NCI-H2171 (cell line): Measurements from ENCODE around the gene DDX6.
"Not testable (repeated sequence)": the region's sequence is repeated elsewhere in the genome, so short reads cannot be mapped to it uniquely, and the experiment has no call there.

Source experiments
- DNase-seq: peaks from one replicate; lab custom pipeline; 2025; lab: John Stamatoyannopoulos, UW

Gene DDX6

DNA sequence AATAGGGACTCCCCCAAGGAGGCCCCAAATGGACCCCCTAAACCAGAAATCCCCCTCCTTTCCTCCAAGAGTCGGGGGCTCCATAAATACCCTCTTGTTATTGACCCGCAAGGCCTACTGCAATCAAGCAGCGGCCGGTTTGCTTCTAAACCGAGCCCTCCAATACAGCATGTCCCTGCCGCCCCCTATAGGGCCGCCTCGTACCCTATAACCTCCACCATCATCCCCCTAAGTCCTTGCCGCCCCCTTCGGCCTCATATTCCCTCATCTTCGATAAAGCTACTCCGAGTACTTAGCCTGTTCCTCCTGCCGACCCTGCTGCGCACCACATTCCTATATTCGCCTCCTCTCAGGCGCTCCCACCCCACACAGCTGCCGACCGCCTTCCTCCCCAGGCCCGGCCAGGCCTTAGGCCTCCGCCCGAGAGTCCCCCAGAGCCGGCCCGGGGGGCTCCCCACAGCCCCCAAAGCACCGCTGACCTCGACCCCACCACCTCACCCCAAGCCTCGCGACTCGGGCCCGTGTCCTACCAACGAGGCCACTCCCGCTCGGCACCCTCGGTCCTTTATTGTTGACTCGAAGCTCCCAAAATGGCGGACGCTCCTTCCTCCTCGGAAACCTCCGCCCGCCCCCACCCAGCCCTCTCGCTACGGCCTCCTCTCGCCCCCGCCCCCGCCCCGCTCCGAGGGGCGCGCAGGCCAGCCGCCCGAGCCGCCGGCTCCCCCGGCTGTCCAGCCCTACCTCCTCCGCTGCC is 430 bp downstream of the DDX6 start:
- peak; percentile 61 for DNase-seq

DNA sequence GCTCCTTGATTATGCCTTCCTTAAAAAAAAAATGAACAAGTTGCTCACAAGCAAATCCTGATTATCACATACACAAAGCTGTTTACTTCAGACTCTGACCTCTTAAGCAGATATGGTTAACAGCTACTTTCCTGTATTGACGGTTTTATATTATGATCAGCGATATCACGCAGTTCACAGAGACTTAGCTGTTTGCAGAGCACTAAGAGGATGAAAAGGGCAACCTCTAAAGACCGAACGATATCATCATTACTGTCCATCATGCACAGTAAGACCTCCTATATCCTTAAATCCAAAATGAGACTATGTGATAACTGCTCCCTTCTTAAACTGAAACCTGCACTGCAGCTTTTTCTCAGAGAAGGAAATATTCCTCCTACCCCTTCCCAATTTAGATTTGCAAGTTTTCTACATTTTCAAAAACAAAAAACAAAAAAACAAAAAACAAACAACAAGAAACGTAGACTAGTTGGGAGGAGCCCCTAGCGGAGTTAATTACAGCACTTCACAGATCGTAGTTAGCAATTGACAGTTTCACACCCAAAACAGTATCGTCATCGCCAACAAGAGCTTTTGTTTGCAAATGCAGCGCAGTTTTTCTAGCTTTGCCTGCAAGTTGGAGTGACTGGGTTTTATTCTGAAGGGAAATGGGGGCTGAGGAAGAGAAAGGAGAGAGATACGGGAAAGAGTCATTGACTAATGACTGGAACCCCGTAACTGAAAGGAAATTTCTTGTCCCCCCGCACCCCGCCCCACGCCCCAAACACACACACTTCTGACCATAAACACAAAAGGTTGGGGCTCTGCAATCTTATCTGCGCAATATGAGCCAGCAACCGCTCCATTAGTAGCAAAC is 1.2 kb downstream of the DDX6 start:
- DNase-seq = no peak

DNA sequence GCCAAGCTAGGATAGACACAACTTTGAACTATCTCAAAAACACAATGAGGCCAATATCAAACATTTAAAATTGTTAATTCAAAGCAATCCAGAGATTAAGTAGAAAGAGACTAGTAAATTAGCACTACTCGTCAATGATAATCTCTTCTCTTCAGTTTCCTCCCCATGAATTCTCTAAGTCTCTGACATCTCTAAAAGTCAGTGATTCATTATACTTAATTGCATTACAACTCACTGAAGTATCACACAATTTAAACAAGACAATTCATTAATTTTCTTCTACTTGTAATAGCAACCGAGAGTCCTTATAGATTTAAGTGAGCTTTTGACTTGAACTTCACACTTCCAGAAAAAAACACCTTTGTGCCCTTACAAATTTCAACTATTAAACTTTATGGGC is 4.3 kb downstream of the DDX6 start:
- no peak for DNase-seq

DNA sequence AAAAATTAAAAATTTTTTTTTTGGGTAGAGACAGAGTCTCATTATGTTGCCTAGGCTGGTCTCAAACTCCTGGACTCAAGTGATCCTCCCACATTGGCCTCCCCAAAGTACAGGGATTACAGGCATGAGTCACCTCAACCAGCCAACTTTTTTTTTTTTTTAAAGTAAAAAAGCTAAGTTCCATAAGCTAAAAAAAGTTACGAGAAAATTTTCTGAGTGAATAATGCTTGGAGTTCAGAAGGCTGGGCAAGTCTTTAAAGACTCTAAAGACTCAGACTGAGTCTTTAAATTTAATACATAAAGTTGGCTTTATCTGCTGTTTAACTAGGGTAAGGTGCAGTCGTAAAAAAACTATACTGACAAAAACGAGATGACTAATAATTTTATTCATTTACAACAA is 5.6 kb downstream of the DDX6 start:
- no peak for DNase-seq

DNA sequence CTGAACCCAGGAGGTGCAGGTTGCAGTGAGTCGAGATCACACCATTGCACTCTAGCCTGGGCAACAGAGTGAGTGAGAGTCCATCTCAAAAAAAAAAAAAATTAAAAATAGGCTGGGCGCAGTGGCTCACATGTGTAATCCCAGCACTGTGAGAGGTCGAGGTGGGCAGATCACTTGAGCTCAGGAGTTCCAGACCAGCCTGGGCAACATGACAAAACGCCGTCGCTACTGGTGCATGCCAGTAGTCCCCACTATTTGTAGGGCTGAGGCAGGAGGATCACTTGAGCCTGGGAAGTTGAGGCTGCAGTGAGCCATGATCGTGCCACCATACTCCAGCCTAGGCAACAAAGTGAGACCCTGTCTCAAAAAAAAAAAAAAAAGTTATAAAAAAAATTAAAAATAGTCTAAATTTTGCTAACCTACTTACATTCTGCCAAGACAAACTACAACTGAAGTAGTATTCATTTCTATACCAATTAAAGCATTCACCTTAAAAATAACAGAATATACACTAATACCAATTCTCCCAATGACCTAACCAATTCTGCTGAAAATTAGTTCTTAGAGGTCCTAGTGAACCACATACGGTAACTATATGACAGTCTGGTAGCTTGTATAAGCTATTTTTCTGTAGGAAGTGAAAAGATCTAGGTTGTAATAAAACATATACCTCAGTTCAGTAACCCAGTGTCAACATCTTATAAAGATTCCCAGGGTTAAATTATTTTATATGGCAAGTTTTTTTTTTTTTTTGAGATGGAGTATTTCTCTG is 7.1 kb downstream of the DDX6 start:
- DNase-seq = no peak

DNA sequence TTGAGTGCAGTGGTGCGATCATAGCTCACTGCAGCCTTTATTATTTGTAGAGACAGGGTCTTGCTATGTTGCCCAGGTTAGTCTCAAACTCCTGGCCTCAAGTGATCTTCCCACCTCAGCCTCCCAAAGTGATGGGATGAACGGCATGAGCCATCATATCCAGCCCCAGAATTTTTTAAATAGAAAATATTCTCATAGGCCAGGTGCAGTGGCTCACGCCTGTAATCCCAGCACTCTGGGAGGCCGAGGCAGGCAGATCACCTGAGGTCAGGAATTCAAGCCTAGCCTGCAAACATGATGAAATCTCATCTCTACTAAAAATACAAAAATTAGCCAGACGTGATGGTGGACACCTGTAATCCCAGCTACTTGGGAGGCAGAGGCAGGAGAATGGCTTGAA is 7.6 kb downstream of the DDX6 start:
- not testable (repeated sequence) for DNase-seq

DNA sequence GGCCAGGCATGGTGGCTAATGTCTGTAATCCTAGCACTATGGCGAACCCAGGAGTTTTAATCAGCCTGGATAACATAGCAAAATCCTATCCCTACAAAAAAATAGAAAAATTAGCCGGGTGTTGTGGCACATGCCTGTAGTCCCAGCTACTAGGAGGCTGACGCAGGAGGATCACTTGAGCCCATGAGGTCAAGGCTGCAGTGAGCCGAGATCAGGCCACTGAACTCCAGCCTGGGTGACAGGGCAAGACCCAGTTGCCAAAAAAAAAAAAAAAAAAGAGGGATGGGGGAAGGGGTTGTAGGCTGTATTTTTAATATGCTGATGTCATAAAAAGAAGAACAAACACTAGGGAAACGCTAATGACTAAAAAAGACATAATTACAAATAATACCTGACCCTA is 12.1 kb downstream of the DDX6 start:
- no peak for DNase-seq

DNA sequence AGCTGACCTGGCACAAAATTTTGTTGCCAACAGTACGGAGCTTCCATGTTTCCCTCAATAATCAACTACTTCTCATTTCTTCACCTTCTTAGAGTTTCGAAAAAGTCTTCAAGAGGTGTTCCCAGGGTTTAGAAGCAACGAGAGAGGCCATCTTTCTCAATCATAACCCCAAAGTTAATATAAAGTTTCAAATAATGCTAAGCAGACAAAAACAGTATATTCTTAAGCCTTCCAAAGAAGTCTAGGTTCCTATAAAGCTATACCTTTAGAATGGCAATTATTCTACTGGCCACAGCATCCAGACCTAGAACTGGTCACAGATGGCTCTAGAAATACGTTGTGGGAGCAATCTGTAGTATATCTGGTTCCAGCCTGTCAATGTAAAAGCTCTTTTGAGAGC is 16.9 kb downstream of the DDX6 start:
- DNase-seq = no peak

DNA sequence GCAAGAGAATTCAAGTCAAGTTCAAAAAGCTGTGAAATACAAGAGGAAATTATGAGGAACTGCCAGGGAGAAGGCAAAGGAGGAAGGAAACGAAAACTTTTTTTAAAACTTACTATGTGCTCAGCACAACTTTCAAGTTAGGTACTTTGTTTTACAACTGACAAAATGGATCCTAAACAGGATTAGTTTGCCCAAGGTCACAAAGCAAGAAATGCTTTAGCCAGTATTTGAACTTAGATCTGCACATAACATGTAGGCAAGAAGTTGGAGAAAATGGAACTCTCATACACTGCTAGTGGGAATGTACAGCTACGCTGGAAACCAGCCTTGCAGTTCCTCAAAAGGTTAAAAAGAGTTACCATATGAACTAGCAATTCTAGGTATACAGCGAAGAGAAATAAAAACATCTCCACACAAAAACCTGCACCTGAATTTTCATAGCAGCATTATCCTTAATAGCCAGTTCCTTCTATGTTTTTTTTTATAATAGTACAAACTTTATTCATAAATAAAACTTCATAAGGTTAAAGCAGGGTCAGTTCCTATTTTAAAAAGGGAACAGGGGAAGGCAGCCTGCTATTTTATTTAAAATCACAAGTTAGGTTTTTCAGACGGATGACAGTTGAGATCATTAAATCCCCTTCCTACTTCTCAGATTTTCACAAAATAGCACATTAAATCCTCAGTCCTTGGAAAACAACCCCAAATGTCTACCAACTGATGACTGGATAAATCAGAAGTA is 19.2 kb downstream of the DDX6 start:
- no peak for DNase-seq

DNA sequence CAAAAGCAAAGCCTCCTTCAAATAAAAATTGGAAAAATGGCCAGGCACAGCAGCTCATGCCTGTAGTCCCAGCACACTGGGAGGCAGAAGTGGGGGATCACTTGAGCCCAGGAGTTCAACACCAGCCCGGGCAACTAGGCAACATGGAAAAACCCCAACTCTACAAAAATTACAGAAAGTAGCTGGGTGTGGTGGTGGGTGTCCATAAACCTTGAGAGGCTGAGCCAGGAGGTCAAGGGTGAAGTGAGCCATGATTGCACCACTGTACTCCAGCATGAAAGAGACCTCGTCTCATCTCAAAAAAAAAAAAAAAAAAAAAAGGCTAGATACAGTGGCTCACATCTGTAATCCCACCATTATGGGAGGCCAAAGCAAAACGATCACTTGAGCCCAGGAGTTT is 22.3 kb downstream of the DDX6 start:
- no peak for DNase-seq

DNA sequence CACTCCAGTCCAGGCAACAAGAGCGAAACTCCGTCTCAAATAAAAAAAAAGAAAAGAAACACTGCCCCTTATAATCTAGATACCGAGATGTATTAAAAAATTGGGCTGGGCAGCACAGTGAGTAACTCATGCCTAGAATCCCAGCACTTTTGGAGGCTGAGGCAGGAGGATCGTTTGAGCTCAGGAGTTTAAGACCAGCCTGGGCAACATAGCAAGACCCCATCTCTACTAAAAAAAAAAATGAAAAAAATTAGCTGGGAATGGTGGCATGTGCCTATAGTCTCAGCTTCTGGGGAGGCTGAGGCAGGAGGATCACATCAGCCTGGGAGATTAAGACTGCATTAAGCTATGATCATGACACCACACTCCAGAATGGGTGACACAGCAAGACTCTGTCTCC is 24.9 kb downstream of the DDX6 start:
- DNase-seq = no peak

DNA sequence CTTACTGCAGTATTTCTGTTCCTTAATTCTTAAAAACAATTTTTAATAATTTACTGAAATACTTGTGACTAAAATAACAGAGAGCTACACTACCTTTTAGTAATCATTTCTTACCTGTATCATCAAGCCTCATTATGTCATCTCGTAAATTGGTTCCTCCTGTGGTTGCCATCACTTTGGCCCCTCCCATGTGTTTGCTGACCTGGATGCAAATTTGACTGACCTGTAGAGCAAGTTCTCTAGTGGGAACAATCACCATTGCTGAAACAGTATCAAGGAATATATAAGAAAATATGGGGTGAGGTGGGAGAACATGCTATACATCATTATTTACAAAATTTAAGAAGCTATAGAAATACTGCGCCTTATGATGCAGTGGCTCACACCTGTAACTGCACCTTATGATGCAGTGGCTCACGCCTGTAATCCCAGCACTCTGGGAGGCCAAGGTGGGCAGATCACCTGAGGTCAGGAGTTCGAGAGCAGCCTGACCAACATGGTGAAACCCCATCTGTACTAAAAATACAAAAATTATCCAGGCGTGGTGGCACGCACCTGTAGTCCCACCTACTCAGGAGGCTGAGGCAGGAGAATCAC is 25.8 kb downstream of the DDX6 start:
- DNase-seq = not testable (repeated sequence)

DNA sequence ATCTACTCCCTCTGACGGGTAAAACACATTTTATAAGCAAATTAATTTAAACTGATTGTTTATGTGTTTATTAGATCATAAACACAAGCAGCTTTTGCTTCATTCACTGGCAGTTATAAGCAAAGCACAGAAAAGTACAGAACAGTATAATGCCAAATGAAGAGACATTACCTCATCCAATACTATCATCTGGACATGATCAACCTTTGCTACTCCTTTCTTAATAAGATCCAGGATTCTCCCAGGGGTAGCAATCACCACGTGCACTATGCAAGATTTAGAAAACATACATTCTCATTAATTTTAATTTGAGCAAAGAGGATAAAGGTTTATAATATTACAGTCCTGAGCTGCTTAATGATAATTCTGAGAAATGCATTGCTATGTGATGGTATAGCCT is 27.9 kb downstream of the DDX6 start:
- DNase-seq = no peak

DNA sequence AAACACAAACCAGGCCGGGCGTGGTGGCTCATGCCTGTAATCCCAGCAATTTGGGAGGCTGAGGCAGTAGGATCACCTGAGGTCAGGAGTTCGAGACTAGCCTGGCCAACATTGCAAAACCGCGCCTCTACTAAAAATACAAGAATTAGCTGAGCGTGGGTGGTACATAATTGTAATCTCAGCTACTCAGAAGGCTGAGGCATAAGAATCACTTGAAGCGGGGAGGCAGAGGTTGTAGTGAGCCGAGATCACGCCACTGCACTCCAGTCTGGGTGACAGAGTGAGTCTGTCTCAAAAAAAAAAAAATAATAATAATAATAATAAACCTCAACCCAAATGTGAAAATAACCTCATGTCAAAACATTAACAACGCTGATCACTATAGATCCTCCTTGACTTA is 29.0 kb downstream of the DDX6 start:
- DNase-seq = not testable (repeated sequence)

DNA sequence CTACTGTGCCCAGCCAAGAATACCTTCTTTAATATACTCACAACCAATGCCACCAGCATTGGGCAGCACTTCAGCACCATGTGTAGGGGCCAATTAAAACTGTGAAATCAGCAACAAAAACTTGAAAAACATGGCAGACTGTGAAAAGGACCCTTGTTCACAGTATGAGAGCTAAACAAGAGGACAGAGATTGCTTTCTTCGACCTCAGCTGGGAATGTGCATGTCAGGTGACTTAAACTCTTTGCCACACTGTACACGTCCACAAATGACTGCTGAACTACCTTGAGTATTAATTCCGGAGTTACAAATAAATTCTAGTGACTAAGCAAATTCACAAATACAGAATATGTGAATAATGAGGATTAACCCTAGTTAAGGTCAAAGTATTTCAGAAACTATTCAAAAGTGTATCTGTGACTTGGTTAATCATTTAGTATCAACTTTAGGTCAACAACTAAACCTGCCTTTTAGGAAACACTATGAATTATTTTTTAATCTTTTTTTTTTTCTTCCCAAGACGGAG is 33.0 kb downstream of the DDX6 start:
- no peak for DNase-seq

DNA sequence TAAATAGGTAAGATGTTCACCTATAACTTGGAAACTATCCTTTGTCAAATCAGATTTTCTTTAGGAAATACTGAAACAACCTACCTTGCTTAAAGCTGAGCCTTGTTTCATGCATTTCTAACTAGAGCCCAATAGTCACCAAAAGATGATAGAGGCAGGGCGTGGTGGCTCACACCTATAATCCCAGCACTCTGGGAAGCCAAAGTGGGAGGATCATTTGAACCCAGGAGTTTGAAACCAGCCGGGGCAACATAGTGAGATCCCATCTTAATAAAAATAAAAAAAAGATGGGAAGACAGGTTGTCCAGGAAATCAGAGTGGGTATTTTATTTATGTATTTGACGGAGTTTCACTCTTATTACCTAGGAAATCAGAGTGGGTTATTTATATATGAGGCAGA is 38.3 kb downstream of the DDX6 start:
- DNase-seq = no peak

DNA sequence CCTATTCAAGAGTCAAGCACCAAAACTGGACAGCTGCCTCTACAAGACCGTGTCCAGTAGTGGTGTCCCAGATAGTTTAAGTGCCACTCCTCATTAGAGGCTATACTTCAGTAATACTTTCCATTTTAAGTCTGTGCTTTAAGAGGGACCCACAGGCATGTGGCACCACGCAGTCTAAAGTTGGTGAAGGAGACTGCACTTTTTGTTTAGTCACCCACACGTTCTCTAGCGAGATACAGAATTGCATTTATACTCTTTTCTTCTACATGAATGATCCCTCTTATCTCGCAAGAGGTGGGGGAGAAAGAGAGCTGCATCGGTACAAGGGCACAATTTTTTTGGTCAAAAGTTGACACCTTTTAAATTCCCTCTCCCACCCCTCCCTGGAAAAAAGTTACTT is 41.5 kb downstream of the DDX6 start:
- no peak for DNase-seq

DNA sequence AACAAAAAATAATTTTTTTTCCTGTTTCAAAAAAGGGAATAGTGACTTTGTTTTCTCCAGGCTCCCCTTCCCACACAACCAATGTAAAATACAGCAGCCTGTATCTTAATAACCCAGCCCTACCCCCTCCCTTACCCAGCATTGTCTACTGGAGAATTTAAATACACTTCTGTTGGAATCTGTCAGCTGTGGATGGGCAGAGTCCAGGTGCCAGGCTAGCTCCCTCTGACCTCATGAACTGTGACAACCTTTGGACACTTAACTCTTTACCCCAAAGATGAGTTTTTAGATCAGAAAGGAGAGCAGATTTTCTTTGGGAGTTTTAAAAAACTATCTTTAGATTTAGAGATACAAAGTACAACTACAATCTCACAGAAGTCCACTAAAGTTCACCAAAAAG is 42.9 kb downstream of the DDX6 start:
- DNase-seq = no peak

DNA sequence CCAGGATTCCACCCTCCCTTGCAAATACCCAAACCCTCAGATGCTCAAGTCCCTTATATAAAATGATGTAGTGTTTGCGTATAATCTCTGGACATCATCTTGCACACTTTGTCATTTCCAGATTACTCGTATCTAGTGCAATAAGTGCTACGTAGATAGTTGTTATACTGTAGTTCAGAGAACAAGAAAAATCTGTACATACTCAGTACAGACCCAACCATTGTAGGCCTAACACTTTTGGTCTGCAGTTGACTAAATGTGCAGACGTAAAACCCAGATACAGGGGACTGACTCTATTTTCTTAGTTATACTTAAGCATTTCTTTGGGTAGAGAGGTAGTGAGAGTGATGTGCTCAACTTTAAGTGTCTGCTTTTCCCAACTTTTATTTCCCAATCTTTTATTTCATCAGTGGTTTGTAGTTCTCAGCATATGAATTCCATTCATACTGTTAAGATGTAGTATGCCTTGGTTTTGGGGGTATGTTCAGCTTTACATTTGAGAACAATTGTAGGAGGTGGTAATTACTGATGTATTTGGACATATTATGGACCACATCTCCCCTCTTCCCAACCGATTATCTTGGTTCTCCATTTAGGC is 43.9 kb downstream of the DDX6 start:
- no peak for DNase-seq

DNA sequence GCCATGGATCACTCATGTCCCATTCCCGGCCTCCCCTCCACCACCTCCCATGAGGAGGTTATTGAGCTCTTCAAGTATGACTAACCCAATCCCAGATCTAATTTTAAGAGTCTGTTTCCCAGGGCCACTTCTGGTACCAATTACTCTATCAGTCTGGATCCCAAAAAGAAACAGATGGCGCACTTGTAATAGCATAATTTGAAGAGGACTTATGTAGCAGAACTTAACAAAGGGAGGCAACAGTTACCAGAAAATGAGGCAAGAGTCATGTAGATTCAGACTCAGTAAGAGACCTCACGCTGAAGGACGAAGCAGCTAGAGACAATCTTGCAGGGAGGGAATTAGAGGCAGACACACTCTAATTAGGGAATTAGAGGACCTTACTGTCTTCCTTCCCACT is 46.9 kb downstream of the DDX6 start:
- no peak for DNase-seq

DNA sequence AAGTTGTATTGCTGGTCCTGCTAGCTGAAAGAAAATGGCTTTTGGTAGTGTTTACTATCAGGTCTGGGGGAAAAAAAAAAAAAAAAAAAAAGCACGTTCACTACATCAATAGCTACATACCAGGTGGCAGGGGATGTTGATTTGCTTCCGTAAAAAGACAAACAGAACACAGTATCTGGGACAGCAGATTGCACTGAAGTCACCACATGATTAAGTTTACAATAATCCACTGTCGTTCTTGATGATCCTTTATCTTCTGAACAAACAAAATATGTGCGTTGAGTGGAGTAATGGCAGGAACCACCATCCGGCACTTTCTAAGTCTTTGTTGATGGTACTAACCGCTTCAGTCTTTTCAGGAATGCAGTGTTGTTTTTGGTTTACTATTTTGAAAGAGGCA is 48.7 kb downstream of the DDX6 start:
- DNase-seq = no peak
